GM19463 (cell line): ENCODE measurements around the gene EPHA3.

Experiments used
- ATAC-seq: cut with Tn5 transposase; IDR thresholded peaks from one replicate; pipeline ENCODE4 v1.9.1; 2021; ENCODE audit warnings: mild to moderate bottlenecking, moderate library complexity; ENCODE audit not compliant: unreplicated experiment

Gene EPHA3

GRCh38 chr3:89527736-89528305 is 420.4 kb downstream of the EPHA3 start:
- ATAC-seq = no peak
